DOHH2 (cell line): Measurements from ENCODE around the gene DYRK1A.

Experiments
- CTCF ChIP-seq: fragments of 200-600 bp; sonication (generic); IDR thresholded peaks from one replicate; pipeline ENCODE4 v1.5.1; 2014; ENCODE audit warnings: antibody characterized with exemption, mild to moderate bottlenecking, low read depth, low read length; ENCODE audit not compliant: poor library complexity, severe bottlenecking
- EZH2phosphoT487 ChIP-seq: fragments of 200-600 bp; sonication (generic); IDR thresholded peaks from 2 replicates; pipeline ENCODE4 v1.6.1; 2017; ENCODE audit warnings: borderline replicate concordance, mild to moderate bottlenecking, antibody characterized with exemption, low read length, moderate library complexity, mixed read lengths

- TF ChIP-seq CTCF (no peak), EZH2phosphoT487 (no peak)
These were observed 2.6 kb upstream of the DYRK1A start for GRCh38 chr21:37363936-37364335.
